Endothelial cell of hepatic sinusoid (primary cell): ENCODE measurements around the gene ARHGEF16.

Source experiments
- in situ Hi-C: cut with HindIII; loops from 2 replicates; pipeline ENCODE4 v1.10.0; 2017; ENCODE audit warnings: low sequenced_read_pairs

Gene ARHGEF16

DNA sequence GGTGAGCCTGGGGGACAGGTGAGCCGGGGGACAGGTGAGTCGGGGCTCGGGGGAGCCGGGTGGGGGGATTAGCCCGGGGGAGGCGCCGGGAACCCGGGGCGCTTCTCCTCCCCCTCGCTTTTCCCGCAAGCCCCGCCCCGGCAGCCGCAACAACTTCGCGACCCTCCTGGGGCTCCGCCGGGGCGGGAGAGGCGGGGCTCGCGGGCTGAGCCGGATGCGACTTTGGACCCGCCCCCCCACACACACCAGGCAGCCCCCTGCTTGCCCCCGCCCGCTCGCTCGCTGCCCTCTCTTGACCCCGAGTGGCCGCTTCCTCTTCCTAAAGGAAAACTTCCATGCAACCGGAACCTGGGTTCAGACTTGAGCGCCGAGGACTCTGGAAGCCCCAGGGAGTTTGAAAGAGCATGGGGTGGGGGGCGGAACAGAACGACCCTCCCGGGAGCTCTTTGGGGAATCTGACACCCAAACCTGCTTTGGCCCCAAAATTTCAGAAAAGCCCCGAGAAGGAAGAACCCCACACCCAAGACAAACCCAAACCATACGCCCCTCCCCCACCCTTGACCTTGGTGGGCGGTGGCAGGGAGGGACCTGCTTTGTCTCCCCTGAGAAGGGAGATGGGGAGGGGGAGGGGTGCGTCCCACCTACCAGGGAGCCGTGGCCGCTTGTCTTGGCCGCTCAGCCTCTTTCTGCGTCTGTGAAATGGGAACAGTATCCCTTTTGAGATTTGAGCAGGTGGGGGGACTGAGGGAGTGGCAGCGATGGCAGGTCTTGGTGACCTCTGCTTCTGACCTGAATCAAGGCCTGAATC, 550 bp downstream of the ARHGEF16 start:
- in situ Hi-C loops: loop anchor here (5.0 kb wide), 1 partner anchor 67 kb away; no protein-coding TSS in a partner anchor

DNA sequence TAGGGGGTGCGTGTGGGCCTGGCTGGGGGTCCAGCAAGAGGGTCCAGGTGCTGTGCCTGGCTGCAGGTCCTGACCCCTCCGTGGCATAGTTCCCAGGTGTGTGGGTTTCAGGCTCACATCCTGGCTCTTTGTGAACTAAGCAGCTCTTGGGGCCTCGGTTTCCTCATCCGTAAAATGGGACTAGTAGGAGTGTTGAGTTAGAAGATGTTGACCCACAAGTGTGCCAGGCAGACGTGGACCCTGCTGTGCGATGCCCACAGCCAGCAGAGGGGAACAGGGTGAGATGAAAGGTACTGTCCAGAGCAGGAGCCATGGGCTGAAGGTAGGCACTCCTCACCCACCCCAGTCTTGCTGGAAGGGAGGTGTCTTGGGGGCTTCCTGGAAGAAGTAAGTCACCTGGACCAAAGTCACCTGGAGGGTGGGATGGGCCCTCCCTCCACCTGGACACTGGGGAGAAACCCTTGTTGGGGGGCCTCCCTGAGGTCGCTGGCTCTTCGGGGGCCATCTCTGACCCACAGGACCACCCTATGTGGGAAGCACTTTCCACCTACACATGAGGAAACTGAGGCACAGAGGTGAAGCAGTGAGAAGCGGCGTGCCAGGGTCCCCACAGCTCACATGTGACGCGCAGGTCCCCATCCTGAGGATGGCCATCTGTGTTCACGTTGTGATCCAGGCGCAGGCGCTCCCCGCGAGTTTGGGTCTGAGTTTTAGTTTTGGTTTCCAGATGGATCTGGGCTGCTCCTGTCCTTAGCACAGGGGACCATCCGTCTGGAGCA, 1.4 kb downstream of the ARHGEF16 start:
- in situ Hi-C loops: no loop called here

DNA sequence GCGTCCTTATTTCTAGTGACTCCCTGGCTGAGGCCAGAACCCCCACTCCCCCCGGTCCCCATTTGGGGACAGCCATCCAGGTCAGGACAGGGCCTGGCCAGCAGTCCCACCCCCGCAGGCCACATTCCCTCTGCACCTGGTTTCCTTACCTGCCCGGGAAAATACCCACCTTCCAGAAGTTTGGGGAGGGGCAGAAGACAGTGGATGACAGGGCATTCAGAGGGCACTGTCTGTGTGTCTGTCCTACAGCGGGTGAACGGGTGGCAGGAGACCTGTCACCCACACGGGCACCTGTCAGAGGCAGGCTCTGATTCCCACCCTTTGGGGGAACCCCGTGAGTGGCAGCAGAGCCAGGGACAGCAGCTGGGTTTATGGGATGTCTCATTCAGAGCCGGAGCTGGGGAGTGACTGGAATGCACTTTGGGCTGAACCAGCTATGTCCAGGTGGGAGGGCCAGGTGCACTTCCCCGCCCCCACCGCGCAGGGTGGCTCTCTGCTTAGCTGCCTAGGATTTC, 2.0 kb downstream of the ARHGEF16 start:
- in situ Hi-C loops: no loop called here

DNA sequence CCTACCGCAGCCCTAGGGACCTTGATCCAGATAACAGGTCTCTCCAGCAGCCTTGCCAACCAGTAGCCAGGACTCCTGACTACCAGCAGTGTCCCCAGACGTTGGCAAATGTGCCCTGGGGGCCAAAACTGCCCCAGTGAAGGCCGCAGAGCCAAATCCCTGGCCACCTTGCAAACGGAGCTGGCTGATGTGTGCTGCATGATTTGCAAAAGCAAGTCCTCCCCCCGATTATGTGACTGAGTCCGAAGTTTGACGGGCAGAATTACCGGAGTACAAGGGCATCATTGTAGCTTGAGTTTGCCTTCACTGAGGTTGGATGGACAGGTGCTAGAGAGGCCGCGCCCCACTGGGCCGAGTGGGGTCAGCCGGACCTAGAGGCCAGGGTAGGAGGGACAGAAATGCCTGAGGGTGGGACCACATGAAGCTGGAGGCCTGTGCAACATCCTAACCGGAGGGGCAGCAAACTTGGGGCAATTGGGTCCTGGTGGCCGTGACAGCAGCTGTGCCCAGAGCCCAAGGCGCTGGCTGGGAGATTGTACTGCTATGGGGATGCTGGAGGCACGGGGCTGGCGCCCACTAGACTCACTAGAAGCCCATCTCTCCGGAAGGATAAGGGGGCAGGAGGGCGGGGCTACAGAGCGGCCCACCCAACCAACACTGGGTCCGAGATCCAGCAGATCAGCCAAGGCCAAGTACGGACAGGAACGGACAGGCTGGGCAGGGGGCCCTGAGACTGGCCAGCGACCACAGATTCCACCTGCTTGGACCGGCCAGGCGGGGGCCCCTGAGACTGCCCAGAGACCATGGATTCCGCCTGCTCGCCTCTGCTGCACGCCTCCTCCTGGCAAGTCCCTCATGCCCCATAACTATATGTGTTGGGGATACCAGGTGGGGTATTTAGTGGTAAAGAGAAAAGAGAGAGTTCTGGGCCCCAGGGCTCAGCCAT, 2.8 kb downstream of the ARHGEF16 start:
- in situ Hi-C loops: no loop called here

DNA sequence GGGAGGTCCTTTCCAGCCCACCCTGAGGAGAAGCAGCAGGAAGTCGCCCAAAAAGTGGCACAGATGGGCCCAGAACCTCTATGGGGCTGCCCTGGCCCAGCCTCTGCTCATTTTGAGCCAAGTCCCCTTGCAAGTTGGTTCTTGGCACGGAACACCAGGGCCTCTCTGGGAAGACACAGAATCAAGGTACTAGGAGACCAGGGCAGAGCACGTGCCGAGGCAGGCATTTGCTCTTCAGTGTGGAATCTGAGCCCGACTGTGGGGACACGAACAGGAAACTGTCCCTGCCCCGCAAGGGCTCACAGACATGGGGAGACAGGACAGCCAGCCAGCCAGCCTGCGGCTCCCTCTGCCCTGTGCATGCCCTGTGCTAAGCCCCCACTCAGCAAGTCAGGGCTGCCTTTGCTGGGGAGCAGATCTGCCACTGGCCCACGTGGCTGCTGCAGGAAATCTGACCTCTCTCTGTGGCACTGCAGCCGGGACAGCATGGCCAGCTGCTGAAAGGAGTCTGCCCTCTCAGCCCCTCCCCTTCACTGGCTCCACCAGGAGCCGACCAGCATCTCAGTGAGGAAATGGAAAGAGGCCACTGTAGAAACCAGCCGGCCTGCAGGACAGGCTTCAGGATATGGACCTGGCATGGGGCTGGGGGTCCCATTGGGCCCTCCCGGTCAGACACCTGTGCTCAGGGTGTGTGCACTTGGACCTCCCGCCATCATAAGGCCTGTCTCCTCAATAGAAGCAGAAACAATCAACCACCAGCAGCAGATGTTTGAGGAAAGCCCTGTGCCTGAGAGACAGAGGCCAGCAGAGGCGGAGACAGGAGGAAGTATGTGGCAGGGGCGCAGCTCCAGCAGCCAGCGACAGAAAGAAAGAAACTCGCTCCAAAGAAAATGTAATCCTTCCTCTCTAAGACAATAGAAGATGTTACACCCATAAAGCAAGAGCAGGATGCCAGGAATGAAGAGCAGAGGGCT, 3.7 kb downstream of the ARHGEF16 start:
- in situ Hi-C loops: no loop called here

DNA sequence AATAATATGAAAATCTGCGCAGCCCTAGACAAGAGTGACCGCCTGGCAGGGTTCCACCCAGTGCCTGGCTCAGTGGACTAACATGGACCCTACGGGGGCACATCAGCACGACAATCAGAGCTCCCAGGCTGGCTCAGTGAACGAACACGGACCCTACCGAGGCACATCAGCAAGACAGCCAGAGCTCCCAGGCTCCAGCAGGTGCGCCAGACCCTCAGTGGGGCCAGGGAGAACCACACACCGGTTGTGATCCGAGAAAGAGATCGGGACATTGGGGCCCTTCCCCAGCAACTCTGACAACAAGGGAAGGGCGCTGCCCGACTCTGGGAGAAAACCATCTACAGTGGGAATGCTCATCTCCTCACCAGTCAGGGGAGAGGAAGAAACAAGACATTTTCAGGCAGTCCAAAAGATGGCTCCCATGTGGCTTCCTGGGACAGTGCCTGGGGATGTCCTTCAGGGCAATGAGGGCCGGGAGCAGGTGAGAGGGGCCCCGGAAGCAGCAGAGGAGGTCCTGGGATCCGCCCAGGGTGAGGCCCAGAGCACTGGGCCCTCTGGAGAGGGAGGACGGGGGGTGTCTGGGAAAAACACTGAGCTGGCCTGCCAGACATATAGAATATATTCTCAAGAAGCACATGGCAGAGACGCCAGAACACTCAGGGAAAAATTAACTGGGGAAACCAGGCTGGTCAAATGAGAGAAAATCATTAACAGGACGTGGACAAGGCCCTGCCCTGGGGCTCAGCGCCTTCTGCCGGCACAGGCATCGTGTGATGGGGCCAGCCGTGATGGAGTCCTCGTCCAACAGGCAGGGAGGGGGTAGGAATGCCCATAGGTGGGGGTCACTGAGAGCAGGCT, 4.8 kb downstream of the ARHGEF16 start:
- in situ Hi-C loops: no loop called here

DNA sequence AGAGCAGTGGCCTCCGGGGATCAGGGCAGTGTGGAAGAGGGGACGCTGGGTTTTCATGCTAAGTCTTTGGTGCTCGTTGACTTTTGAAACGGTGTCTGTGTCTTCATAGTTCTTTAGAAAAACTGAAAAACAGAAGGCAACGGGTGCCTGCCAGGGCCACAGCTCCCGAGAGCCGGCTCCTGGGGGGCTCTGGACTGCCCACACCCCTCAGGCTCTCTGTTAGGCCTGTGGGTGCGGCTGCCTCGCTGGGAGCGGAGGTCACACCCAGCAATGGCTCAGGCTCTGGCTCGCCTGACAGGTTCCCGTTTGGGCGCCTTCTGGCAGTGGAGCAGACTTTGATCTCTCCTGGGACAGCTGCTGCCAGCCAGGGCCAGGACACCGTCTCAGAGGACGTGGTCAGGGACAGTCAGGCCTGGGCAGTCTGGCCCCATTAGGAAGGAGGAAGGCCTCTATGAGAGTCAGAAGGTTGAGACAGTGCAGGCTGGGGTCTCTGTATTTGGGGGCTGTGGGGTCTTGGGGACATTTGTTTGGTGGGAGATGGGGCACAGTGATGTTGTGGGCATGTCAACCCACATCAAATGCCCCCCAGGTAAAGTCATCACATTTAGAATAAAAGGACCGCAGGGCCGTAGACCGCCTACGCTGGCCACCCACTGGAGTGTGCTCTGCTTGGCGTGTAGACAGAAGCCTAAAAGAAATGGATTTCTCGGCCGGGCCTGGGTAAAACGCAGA, 5.6 kb downstream of the ARHGEF16 start:
- in situ Hi-C loops: no loop called here

DNA sequence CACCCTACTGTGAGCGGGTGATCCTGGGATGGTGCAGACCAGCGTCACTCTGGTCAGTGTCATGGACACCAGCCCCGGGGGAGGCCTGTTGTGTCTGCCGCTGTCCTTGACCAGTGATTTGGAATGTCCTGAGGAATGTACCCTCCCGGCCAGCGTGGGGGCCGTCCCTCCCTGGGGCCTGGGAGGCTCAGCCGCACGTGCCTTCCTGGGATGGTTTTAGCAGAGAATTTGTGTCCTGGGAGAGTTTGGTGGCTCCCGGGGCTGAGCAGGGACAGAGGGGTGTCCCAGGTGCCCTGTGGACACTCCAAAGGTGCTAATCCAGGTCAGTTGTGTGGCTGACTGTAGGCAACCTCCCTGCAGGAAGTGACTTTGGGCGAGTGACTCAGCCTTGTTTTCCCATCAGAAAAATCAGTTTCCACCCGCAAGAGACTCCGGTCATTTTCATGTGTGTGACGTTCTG, 6.2 kb downstream of the ARHGEF16 start:
- in situ Hi-C loops: no loop called here

DNA sequence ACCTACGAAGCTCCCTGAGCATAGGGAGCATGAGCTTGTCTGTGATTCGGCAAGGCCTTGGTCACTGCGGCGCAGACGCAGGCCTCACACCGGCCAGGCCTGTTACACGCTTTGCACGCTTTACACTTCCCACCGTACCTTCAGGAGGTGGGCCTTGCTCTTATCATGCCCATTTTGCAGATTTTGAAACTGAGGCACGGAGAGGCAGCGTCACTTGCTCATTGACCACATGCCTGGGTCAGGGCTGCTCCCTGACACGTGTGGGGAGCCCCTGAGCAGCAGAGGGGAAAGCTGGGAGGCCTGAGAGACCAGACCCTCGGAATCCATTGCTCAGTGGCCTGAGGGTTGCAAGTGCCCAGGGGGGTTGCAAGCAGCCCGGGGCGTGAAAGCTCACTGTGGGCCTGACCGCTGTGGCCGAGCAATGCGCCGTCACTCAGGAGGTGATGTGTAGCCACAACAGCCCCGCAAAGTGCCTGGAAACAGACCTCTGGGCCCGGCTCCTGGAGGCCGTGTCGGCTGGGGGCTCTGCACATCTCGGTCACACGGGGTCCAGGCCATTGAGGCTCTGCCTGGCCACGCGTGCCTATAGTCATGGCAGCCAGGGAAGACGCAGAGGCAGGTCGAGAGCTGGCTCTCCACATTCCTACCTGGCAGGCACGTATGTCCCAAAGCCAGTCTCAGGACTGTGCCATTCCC, 6.9 kb downstream of the ARHGEF16 start:
- in situ Hi-C loops: no loop called here

DNA sequence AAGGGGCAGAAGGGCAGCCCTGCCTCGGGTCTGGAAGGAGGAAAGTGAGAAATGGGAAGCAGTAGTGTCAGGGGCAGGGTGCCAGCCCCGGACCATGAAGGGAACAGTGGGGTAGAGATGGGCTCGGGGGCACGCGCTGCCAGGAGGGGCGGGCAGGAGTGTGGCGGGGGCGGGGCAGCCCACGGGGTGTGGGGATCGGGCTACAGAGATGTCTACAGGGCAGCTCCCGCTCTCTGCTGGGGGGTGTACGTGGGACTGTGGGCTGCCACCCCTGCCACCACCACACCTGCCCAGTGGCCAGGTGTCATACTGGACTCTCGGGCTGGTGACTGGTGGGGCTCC, 7.4 kb downstream of the ARHGEF16 start:
- in situ Hi-C loops: no loop called here

DNA sequence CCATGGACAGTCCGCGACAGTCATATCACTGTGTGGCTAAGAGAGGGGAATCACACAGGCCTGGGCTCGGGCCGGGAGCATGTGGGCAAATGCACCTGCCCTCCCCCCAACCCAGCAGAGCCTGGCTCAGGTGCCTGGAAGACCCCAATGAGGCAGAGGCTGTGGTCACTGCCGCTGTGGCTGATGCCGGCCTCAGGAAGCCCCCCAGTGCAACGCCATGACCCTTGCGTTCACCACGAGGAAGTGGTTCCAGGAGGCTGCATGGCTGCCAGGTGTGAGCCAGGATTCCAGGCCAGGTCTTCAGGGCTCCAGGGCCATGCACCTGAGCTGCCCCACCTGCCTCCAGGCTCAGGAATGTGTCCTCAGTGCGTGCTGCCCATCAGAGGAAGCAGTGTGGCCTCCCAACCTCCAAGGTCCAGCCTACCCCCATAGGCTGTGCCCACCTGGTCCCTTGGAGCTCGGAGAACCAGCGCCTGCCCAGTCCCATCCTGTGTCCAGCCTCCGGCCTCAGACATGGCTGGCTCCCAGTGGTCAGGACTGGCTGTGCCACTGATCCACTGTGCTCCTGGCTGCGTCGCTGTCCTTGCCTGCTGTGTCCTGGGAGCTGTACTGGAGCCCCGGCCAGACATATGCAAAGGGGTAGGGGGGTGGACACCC, 8.0 kb downstream of the ARHGEF16 start:
- in situ Hi-C loops: no loop called here

DNA sequence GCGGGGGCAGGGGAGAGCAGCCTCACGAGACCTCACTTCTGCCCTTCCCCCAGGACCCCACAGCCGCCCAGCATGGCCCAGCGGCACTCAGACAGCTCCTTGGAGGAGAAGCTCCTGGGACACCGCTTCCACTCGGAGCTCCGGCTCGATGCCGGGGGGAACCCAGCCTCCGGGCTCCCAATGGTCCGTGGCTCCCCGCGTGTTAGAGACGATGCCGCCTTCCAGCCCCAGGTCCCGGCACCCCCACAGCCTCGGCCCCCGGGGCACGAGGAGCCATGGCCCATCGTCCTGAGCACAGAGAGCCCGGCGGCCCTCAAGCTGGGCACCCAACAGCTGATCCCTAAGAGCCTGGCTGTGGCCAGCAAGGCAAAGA, 8.5 kb downstream of the ARHGEF16 start:
- in situ Hi-C loops: no loop called here

DNA sequence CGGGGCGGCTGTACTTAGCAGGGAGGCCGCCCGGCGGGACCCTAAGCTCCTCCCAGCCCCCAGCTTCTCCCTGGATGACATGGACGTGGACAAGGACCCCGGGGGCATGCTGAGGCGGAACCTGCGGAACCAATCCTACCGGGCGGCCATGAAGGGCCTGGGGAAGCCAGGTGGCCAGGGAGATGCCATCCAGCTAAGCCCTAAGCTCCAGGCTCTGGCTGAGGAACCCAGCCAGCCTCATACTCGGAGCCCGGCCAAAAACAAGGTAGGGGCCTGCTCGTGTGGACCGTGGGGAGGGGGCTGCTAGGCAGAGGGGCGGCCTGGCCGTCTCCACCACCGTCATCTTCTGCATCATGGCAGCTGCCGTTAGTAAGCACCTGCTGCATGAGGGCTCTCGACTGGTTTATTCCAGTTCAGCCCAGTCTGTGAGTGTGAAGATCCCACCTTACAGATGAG, 9.0 kb downstream of the ARHGEF16 start:
- in situ Hi-C loops: no loop called here

DNA sequence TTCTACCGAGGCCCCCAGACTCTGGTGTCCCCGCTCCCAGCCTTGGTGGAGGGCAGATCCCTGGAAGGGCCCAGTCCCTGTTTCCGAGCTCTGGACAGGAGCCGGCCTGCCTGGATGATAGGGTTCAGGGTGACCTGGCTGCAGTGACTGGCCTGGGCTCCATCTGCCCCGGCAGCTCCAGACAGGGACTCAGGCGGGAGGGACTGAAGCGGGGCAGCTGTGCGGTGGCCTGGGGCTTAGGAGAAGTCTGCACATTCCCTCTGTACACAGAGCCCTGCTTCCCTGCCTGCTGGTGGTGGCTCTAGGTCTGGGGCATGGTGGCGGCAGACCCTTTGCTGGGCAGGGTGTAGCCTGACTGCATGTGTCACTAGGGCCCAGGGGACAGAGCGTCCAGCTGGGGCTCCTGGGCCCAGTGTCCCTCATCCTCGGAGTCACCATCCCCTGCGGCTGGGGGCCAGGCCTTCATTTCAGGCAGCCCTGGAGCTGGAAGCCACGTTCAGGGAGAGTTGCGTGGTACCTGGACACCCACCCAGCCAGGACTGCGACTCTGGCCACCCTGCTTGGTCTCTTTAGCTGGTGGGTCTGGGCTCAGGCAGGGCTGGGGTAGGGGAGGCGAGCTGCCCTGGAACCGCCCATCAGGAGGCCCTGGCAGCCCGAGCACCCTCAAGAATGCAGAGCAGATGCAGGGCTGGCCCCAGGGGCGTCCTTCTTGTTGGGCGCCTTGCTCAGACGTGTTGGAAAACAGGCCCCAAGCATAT, 9.6 kb downstream of the ARHGEF16 start:
- in situ Hi-C loops: no loop called here

DNA sequence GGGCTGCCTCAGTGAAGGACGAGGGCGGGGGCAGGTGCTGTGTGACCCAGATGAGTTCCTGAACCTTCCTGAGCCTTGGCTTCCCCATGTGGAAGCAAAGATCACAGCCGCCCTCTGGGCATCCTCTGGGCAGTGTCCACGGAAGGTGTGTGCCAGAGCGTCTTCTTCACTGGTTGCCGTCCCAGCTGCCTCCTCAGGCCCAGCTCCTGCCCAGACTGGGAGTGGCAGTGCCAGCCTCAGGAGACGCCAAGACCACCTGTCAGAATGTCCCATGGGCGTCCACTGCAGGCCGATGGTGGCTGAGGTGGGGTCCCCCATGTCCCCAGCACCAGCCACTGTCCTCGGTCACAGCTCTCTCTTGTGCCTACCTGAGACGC, 10.2 kb downstream of the ARHGEF16 start:
- in situ Hi-C loops: no loop called here
